ENCODE data around the gene HERC6.

DNA sequence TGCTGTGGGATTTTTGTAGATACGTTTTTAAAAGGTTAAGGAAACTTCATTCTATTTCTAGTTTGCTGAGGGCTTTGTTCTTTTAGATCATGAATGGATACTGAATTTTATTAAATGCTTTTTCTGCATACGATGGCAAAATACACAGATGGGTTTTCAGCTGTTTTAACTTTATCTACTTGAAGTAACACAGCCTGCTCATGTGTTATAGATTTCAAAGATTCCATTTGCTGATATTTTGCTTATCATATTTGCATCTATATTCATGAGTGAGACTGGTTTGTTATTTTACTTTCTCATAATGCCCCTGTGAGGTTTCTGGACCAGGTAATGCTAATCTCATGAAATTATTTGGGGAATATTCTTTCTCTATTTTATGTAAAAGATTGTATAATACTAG lies 43.8 kb downstream of the HERC6 start:
- TF ChIP-seq, protein P1, sequence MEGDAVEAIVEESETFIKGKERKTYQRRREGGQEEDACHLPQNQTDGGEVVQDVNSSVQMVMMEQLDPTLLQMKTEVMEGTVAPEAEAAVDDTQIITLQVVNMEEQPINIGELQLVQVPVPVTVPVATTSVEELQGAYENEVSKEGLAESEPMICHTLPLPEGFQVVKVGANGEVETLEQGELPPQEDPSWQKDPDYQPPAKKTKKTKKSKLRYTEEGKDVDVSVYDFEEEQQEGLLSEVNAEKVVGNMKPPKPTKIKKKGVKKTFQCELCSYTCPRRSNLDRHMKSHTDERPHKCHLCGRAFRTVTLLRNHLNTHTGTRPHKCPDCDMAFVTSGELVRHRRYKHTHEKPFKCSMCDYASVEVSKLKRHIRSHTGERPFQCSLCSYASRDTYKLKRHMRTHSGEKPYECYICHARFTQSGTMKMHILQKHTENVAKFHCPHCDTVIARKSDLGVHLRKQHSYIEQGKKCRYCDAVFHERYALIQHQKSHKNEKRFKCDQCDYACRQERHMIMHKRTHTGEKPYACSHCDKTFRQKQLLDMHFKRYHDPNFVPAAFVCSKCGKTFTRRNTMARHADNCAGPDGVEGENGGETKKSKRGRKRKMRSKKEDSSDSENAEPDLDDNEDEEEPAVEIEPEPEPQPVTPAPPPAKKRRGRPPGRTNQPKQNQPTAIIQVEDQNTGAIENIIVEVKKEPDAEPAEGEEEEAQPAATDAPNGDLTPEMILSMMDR (IDR thresholded peaks at IDR 0.05; ENCODE audit: insufficient read depth, low read length, poor library complexity, severe bottlenecking): no peak
- TF ChIP-seq EZH2phosphoT487 (conservative IDR thresholded peaks at IDR 0.05; ENCODE audit: low read length): no peak
